AG04450 (cell line): Measurements from ENCODE around the gene ASIC1. TPM values are rescaled to one million over a fixed set of nuclear protein-coding genes. Genes with fewer than 3 reads are reported as not detected.

Experiments
- CTCF ChIA-PET: fragments of 300-600, 350-600 bp; formaldehyde crosslinking; extraction: SDS; loops from one replicate; lab custom pipeline; 2022; ENCODE audit warnings: antibody characterized with exemption, inconsistent platforms; lab: Charles Lee
- POLR2A ChIA-PET: fragments of 350-600 bp; formaldehyde crosslinking; extraction: SDS; loops from one replicate; lab custom pipeline; 2021; ENCODE audit warnings: antibody characterized with exemption, inconsistent platforms; lab: Yijun Ruan, JAX
- DNase-seq: peaks from one replicate; pipeline ENCODE4 v3.0.0-alpha.2; 2011; ENCODE audit warnings: low read depth, low spot score
- H3K27ac ChIP-seq: one replicate; pipeline ENCODE4 v1.5.1; 2012; ENCODE audit warnings: low read depth, low read length, control low read depth
- H3K27me3 ChIP-seq: one replicate; pipeline ENCODE4 v1.6.0; 2012; ENCODE audit warnings: low read length; ENCODE audit not compliant: control insufficient read depth, insufficient read depth
- H3K4me3 ChIP-seq: 2 replicates; pipeline ENCODE4 v1.5.1; 2011; ENCODE audit warnings: mild to moderate bottlenecking, low read depth, low read length, control low read depth
- H3K9me3 ChIP-seq: 2 replicates; pipeline ENCODE4 v1.5.1; 2012; ENCODE audit warnings: low read length; ENCODE audit not compliant: control insufficient read depth, insufficient read depth
- CTCF ChIP-seq: IDR thresholded peaks from 2 replicates; pipeline ENCODE4 v1.5.1; 2011; ENCODE audit warnings: low read depth, low read length, control low read depth, inconsistent platforms
- polyA plus RNA-seq: library from polyadenylated mRNA; depleted of rRNA; stranded (reverse); fragments of >200 nt; gene quantifications from 2 replicates; pipeline ENCODE4 v1.2.3, GENCODE V29; 2011

Gene ASIC1
- polyA plus RNA-seq, 1 experiment, result 9.9 TPM

DNA sequence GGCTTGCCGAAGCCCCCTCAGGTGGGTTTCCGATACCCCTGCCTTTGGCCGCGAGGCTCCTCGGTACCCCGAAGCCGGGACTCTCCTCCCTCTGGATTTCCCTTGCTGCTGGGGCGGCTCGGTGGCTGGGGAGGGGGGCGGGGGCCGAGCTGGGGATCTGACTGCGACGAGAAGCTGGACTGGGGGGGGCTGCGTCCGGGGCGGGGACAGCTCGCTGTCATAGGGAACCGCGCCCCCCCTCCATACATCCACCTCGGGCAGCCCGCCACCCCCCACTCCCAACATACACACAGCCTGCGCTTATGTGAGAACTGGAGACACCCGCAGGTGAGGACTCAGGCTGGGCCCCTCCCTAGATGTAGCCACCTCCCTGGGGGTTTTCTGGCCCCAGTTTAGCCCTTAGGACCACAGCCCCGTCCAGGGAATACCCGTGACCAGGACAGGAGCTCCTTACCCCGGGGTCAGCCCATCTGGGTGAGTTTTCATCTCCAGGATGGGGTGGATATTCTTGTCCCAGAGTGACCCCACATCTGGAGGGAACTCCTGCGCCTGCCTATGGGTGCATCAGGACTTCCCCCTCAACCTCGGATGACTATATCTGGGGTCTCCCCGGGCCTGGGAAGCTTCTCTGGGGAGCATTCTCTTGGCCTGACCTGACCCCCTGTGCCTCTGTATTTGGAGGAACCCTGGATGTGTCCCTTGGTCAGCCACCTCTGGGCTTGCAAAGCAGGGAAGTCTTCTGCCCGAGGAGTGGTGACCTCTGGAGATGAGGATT, 687 bp downstream of the ASIC1 start:
- CTCF ChIA-PET, result interaction anchor here (0.6 to 6.4 kb wide), 3 partner anchors 12 to 989 kb away, joined by 6 to 38 read pairs (median 30); no protein-coding TSS in a partner anchor
- Histone ChIP-seq H3K4me3 (peak overlapping the region; percentile 72), H3K27ac (no peak overlapping the region), H3K9me3 (no peaks in the 10 kb centered on the region; the same call in 1 of the 2 replicates), H3K27me3 (peaks cover 21% of the 10 kb centered on the region)
- no peak for TF ChIP-seq CTCF
- POLR2A ChIA-PET, result interaction anchor here (1.0 kb wide), 1 partner anchor 76 kb away, joined by 3 read pairs; no protein-coding TSS in a partner anchor
- DNase-seq, result no peak

- no peak for TF ChIP-seq CTCF
- peaks cover 13% of the 10 kb centered on the region for H3K27me3 ChIP-seq
- H3K9me3 ChIP-seq, result no peaks in the 10 kb centered on the region; the same call in 1 of the 2 replicates
- POLR2A ChIA-PET, result interaction anchor here (1.0 kb wide), 1 partner anchor 77 kb away, joined by 3 read pairs; no protein-coding TSS in a partner anchor
- CTCF ChIA-PET, result interaction anchor here (0.6 to 6.4 kb wide), 3 partner anchors 11 to 92 kb away, joined by 4 to 38 read pairs (median 30); no protein-coding TSS in a partner anchor
- no peak overlapping the region; the same call in 1 of the 2 replicates for H3K4me3 ChIP-seq
- DNase-seq, result no peak
- no peak overlapping the region for H3K27ac ChIP-seq
These were observed 1.4 kb downstream of the ASIC1 start for GRCh38 chr12:50058743-50059312.

DNA sequence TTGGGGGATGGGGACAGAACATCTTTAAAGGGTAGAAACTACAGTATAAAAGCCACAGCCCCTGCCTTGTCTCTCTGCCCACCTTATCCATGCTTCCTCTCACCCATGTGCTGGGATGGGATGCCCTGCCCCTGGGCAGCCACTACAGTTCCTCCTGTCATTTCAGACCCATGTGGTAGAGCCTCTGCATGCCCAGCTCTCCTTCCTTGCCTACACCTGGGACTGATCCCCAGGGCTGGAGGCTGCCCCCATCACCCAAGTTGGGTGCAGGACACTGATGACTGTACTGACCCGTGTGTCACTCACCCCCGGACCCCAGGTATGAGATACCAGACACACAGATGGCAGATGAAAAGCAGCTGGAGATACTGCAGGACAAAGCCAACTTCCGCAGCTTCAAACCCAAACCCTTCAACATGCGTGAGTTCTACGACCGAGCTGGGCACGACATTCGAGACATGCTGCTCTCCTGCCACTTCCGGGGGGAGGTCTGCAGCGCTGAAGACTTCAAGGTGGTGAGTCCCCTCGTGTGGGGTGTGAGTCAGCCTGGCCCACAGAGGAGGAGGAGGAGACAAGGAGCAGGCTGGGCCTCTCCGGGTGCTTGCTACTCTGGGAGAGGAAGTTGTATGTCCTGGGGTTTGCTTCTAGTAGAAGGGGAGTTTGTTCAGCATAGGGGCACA, 2.2 kb downstream of the ASIC1 start:
- Histone ChIP-seq H3K27me3 (peaks cover 13% of the 10 kb centered on the region), H3K9me3 (no peaks in the 10 kb centered on the region; the same call in 1 of the 2 replicates), H3K27ac (no peak overlapping the region), H3K4me3 (no peak overlapping the region)
- no peak for DNase-seq
- POLR2A ChIA-PET, result interaction anchor here (1.0 kb wide), 1 partner anchor 77 kb away, joined by 3 read pairs; no protein-coding TSS in a partner anchor
- no peak for TF ChIP-seq CTCF
- CTCF ChIA-PET, result interaction anchor here (0.6 to 6.4 kb wide), 4 partner anchors 10 to 93 kb away, joined by 4 to 38 read pairs (median 18); no protein-coding TSS in a partner anchor

DNA sequence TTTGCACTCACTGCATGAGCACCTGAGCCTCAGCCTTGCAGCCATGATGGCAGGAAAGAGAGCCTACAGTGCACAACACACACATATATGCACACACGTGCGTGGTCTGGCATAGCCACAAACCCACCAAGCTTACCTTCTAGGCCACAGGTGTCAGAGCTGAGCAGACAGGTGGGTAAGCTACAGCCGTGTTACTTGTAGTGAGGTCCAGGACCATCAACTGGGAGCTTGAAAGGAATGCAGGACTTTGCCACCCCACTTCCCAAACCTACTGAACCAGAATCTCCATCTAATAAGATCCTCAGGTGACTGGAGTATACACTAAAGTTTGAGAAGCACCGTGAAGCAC, 2.7 kb downstream of the ASIC1 start:
- TF ChIP-seq CTCF, result no peak
- Histone ChIP-seq H3K27me3 (peaks cover 13% of the 10 kb centered on the region), H3K27ac (no peak overlapping the region), H3K9me3 (no peaks in the 10 kb centered on the region; the same call in 1 of the 2 replicates), H3K4me3 (no peak overlapping the region)
- no peak for DNase-seq
- CTCF ChIA-PET, result interaction anchor here (0.8 to 6.4 kb wide), 4 partner anchors 10 to 115 kb away, joined by 3 to 38 read pairs (median 18); no protein-coding TSS in a partner anchor
- POLR2A ChIA-PET, result no interaction called here
